ENCODE results near the gene BMPER.

Gene BMPER

DNA sequence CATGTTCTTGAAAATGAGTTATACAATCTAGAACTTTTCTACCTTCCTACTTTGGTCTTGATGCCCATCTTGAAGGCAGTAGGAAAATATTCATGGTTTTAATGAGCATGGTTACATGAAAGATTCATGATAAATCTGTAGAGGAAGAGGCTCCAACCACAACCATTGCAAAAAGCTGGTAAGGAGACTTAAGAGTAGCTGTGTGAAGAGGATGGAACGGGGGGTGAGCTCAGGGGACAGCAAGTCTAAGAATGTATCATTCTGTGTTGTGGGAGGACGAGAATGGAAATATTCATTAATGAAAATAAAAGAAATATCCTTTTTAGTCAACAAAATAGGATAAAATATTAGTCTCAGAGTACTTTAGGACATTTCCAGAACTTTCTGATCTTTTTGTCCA, 81.1 kb downstream of the BMPER start:
- no peaks in the 10 kb centered on the region for H3K9me3 ChIP-seq (ENCODE audit: insufficient read depth, low read length)
- no peak overlapping the region for H3K4me3 ChIP-seq (ENCODE audit: insufficient read depth, low read length, poor library complexity, severe bottlenecking)
- no peaks in the 10 kb centered on the region for H4K20me1 ChIP-seq (ENCODE audit: low read depth, low read length)
- no peaks in the 10 kb centered on the region for H3F3A ChIP-seq (ENCODE audit: insufficient read depth)
- no peak overlapping the region for H2AFZ ChIP-seq (ENCODE audit: low read depth, low read length, severe bottlenecking)
- H3K4me2 ChIP-seq (ENCODE audit: low read depth, low read length, poor library complexity, severe bottlenecking): no peak overlapping the region
- H3K27me3 ChIP-seq (ENCODE audit: low read length): no peaks in the 10 kb centered on the region; the same call in 1 of the 2 replicates
- H3K36me3 ChIP-seq (ENCODE audit: low read length): no peaks in the 10 kb centered on the region
- no peak overlapping the region for H3K9ac ChIP-seq (ENCODE audit: low read length)
- no peak overlapping the region for H3K27ac ChIP-seq (ENCODE audit: low read depth, low read length)
- H3K79me2 ChIP-seq (ENCODE audit: insufficient read depth, low read length): no peaks in the 10 kb centered on the region
- no peaks in the 10 kb centered on the region for H3K9me2 ChIP-seq (replicated peaks; ENCODE audit: insufficient read depth, low read length)
- TF ChIP-seq EZH2phosphoT487 (conservative IDR thresholded peaks at IDR 0.05; ENCODE audit: low read length): no peak
- TF ChIP-seq, protein P1, sequence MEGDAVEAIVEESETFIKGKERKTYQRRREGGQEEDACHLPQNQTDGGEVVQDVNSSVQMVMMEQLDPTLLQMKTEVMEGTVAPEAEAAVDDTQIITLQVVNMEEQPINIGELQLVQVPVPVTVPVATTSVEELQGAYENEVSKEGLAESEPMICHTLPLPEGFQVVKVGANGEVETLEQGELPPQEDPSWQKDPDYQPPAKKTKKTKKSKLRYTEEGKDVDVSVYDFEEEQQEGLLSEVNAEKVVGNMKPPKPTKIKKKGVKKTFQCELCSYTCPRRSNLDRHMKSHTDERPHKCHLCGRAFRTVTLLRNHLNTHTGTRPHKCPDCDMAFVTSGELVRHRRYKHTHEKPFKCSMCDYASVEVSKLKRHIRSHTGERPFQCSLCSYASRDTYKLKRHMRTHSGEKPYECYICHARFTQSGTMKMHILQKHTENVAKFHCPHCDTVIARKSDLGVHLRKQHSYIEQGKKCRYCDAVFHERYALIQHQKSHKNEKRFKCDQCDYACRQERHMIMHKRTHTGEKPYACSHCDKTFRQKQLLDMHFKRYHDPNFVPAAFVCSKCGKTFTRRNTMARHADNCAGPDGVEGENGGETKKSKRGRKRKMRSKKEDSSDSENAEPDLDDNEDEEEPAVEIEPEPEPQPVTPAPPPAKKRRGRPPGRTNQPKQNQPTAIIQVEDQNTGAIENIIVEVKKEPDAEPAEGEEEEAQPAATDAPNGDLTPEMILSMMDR (IDR thresholded peaks at IDR 0.05; ENCODE audit: insufficient read depth, low read length, poor library complexity, severe bottlenecking): no peak

DNA sequence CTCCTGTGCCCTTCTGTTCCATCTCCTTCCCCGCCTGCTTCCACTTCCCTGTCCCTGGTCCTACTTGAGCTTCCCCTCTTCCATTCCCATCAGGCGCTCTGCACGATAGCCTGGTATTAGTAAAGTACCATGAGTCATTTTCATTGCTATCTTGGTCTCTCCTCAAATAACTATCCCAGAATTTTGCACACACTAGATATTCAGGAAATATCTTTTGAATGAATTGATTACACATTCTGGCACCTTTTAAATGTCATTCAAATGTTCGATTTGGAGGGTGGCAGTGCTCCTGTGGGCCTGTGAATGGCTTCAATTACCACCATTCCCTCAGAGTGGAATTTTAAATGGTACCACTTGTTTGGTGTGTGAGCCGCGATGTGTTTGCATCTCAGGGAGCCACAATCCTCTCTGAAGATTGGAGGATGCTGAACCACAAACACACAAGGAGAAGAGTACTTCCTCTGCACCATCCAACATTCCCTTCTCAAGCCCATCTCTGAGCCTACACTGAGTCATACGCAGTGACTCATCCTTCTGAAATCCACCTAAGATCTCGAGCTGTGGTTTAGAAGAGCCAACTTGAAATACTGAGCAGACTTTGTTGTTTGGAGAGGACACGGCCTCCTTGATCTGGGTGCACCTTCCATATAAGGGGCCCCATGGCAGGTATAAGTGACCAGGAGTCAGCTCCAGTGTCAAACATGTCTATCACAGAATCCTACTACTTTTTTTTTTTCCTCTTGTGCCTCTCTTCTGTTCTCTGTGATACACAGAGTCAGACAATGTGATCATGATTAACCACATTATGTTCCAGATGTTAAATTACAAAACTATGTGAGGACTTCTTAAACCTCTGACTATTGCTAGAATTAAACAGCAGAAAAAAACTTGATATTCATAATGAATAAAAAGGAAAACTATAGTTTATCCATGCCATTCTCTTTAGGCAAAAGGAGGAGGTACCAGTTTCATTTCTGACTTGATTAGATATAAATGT, 81.9 kb downstream of the BMPER start:
- Histone ChIP-seq H3K36me3 (ENCODE audit: low read length) (no peaks in the 10 kb centered on the region), H3K79me2 (ENCODE audit: insufficient read depth, low read length) (no peaks in the 10 kb centered on the region), H3F3A (ENCODE audit: insufficient read depth) (no peaks in the 10 kb centered on the region), H4K20me1 (ENCODE audit: low read depth, low read length) (no peaks in the 10 kb centered on the region), H3K9me2 (replicated peaks; ENCODE audit: insufficient read depth, low read length) (no peaks in the 10 kb centered on the region), H3K27ac (ENCODE audit: low read depth, low read length) (no peak overlapping the region), H3K27me3 (ENCODE audit: low read length) (no peaks in the 10 kb centered on the region; the same call in 1 of the 2 replicates), H3K4me2 (ENCODE audit: low read depth, low read length, poor library complexity, severe bottlenecking) (no peak overlapping the region), H2AFZ (ENCODE audit: low read depth, low read length, severe bottlenecking) (no peak overlapping the region), H3K9me3 (ENCODE audit: insufficient read depth, low read length) (no peaks in the 10 kb centered on the region), H3K9ac (ENCODE audit: low read length) (no peak overlapping the region), H3K4me3 (ENCODE audit: insufficient read depth, low read length, poor library complexity, severe bottlenecking) (no peak overlapping the region)
- no peak for TF ChIP-seq EZH2phosphoT487 (conservative IDR thresholded peaks at IDR 0.05; ENCODE audit: low read length)
- TF ChIP-seq, protein P1 (IDR thresholded peaks at IDR 0.05; ENCODE audit: insufficient read depth, low read length, poor library complexity, severe bottlenecking): no peak

DNA sequence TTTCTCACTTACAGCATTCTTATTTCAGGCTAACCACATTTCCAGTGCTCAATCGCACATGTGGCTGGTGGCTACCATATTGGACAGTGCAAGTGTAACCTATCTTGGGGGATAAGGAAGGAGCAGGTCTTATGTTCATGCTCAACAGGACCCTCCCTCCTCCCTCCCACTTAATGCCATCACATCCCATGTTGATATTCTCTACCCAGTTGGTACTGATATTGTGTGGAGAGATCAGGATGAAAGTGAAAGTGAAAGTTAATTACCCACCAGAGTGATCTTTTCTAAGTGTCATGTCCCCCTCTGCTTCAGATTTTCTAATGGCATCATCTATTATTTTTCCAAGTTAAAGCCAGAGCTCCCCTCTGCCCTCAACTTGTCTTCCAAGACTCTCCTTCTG, 91.6 kb downstream of the BMPER start:
- Histone ChIP-seq H4K20me1 (ENCODE audit: low read depth, low read length) (no peaks in the 10 kb centered on the region), H3K9me2 (replicated peaks; ENCODE audit: insufficient read depth, low read length) (no peaks in the 10 kb centered on the region; the same call in 1 of the 2 replicates), H3K27ac (ENCODE audit: low read depth, low read length) (no peak overlapping the region), H3K4me3 (ENCODE audit: insufficient read depth, low read length, poor library complexity, severe bottlenecking) (no peak overlapping the region), H3F3A (ENCODE audit: insufficient read depth) (no peaks in the 10 kb centered on the region), H3K79me2 (ENCODE audit: insufficient read depth, low read length) (no peaks in the 10 kb centered on the region), H3K27me3 (ENCODE audit: low read length) (no peaks in the 10 kb centered on the region), H3K9me3 (ENCODE audit: insufficient read depth, low read length) (no peaks in the 10 kb centered on the region), H3K4me2 (ENCODE audit: low read depth, low read length, poor library complexity, severe bottlenecking) (no peak overlapping the region), H3K36me3 (ENCODE audit: low read length) (no peaks in the 10 kb centered on the region), H3K9ac (ENCODE audit: low read length) (no peak overlapping the region), H2AFZ (ENCODE audit: low read depth, low read length, severe bottlenecking) (no peak overlapping the region)
- no peak for TF ChIP-seq EZH2phosphoT487 (conservative IDR thresholded peaks at IDR 0.05; ENCODE audit: low read length)
- TF ChIP-seq, protein P1 (IDR thresholded peaks at IDR 0.05; ENCODE audit: insufficient read depth, low read length, poor library complexity, severe bottlenecking): no peak
